HL-60 (cell line): ENCODE data around the gene CACNG3.

Source experiments
- DNase-seq, 2 experiments: peaks; one replicate each; pipeline ENCODE4 v3.0.0-alpha.2; 2010 to 2020; ENCODE audit warnings: low read depth in 1 of 2, low spot score in 1 of 2
- H3K27ac ChIP-seq: fragments of 250-450 bp; sonication (Bioruptor Pico); replicated peaks from 2 replicates; pipeline ENCODE4 v1.5.1; 2020; ENCODE audit warnings: mild to moderate bottlenecking, moderate library complexity
- H3K27me3 ChIP-seq: fragments of 250-450 bp; sonication (Bioruptor Pico); 2 replicates; pipeline ENCODE4 v1.5.1; 2021; ENCODE audit warnings: mild to moderate bottlenecking, moderate library complexity; ENCODE audit not compliant: insufficient read depth, poor library complexity, severe bottlenecking
- H3K4me3 ChIP-seq: replicated peaks from 2 replicates; pipeline ENCODE4 v1.5.1; 2011; ENCODE audit warnings: mild to moderate bottlenecking, control low read depth, low read length; ENCODE audit not compliant: insufficient read depth
- GABPA ChIP-seq: IDR thresholded peaks from 2 replicates; pipeline ENCODE4 v1.6.1; 2012; ENCODE audit warnings: low read depth
- POLR2AphosphoS5 ChIP-seq: IDR thresholded peaks from 2 replicates; pipeline ENCODE4 v1.6.1; 2012; ENCODE audit warnings: low read depth
- REST ChIP-seq: IDR thresholded peaks from 2 replicates; pipeline ENCODE4 v1.6.1; 2012; ENCODE audit warnings: low read depth; ENCODE audit not compliant: insufficient replicate concordance
- SPI1 ChIP-seq: IDR thresholded peaks from 2 replicates; pipeline ENCODE4 v1.6.1; 2012; ENCODE audit warnings: low read depth, mild to moderate bottlenecking, borderline replicate concordance
- TF ChIP-seq, protein P1 (sequence below): IDR thresholded peaks from one replicate; pipeline ENCODE4 v1.5.1; 2011; ENCODE audit warnings: low read length, control low read depth, inconsistent platforms; ENCODE audit not compliant: insufficient read depth

The CACNG3 gene

GRCh38 chr16:24382762-24383407, 126.8 kb downstream of the CACNG3 start:
- no peak overlapping the region for H3K27ac ChIP-seq
- no peak overlapping the region for H3K4me3 ChIP-seq
- no peaks in the 10 kb centered on the region for H3K27me3 ChIP-seq
- no peak for TF ChIP-seq GABPA
- TF ChIP-seq SPI1, result no peak
- DNase-seq, result no peak

GRCh38 chr16:24394341-24394740, 138.2 kb downstream of the CACNG3 start:
- Histone ChIP-seq H3K4me3 (no peak overlapping the region), H3K27me3 (no peaks in the 10 kb centered on the region), H3K27ac (no peak overlapping the region)
- no peak for DNase-seq
- no peak for TF ChIP-seq POLR2AphosphoS5
- TF ChIP-seq REST, result no peak
- TF ChIP-seq SPI1, result no peak
- TF ChIP-seq, protein P1, sequence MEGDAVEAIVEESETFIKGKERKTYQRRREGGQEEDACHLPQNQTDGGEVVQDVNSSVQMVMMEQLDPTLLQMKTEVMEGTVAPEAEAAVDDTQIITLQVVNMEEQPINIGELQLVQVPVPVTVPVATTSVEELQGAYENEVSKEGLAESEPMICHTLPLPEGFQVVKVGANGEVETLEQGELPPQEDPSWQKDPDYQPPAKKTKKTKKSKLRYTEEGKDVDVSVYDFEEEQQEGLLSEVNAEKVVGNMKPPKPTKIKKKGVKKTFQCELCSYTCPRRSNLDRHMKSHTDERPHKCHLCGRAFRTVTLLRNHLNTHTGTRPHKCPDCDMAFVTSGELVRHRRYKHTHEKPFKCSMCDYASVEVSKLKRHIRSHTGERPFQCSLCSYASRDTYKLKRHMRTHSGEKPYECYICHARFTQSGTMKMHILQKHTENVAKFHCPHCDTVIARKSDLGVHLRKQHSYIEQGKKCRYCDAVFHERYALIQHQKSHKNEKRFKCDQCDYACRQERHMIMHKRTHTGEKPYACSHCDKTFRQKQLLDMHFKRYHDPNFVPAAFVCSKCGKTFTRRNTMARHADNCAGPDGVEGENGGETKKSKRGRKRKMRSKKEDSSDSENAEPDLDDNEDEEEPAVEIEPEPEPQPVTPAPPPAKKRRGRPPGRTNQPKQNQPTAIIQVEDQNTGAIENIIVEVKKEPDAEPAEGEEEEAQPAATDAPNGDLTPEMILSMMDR, result no peak

DNA sequence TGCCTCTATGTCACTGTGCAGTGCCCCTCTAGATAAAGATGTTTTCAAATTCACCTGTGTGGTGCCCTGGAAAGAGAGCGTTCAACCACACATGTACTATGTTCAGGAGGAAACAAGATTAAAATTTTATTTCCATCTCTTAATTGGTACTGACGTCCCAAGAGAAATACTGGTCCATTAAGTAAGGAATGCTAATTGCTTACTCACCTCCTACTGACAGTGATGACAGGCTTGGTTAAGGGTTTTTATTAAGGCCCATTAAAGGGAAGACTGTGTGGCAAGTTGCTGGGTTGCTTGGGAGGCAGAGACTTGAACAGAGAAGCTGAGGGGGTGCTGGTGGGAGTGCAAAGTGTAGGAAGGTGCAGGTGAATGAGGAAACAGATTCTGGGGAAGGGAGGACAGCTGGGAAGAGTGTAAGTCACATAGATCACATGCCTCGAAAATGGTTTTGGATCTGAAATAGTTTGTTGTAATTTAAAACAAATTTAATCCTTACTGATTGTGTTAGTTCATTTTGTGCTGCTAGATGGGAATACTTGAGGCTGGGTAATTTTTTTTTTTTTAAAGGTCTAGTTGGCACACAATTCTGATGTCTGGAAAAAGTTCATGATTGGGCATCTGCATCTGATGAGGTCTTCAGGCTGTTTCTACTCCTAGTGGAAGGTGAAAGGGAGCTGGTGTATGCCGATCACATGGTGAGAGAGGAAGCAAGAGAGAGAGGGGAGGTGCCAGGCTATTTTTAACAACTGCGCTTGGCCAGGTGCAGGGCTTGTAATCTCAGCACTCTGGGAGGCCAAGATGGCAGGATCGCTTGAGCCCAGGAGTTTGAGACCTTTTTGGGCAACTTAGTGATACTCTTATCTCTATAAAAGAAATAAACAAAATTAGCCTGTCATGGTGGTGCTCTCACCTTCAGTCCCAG, 140.5 kb downstream of the CACNG3 start:
- Histone ChIP-seq H3K27me3 (no peaks in the 10 kb centered on the region), H3K27ac (no peak overlapping the region), H3K4me3 (no peak overlapping the region)
- DNase-seq, result no peak
- TF ChIP-seq GABPA, result no peak
- TF ChIP-seq, protein P1, result no peak
- TF ChIP-seq SPI1, result no peak
- TF ChIP-seq REST, result no peak
- TF ChIP-seq POLR2AphosphoS5, result no peak

DNA sequence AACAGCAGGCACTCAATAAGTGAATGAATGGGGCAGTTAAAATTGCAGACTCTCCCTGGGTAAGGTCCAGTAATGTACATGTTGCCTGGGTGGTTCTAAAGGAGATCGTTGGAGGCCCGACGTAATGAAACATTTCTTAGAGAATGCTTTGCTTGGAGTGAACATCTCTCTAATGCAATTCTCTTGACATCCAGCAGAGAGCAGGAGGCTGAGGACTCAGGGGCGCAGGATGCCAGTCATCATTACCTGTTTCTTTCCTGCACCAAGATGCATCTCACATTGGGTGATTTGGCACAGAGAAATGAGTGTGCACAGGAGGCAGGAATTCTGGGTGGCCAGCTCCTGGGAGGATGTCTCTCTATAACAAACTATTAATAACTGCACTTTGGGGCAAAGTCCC, 152.9 kb downstream of the CACNG3 start:
- no peak for TF ChIP-seq REST
- TF ChIP-seq, protein P1, result no peak
- TF ChIP-seq POLR2AphosphoS5, result no peak
- TF ChIP-seq GABPA, result no peak
- no peak for TF ChIP-seq SPI1
- H3K4me3 ChIP-seq, result no peak overlapping the region
- no peak overlapping the region for H3K27ac ChIP-seq
- DNase-seq, result peak in 1 of 2 experiments; percentile 1
- no peaks in the 10 kb centered on the region for H3K27me3 ChIP-seq
